Breast epithelium (tissue), 3 donors: ENCODE results near the gene LHFPL5.

Experiments
- POLR2A ChIP-seq: fragments of 450-650 bp; IDR thresholded peaks from one replicate; pipeline ENCODE4 v1.6.1; 2016; ENCODE audit warnings: antibody characterized with exemption, mild to moderate bottlenecking, moderate library complexity
- TF ChIP-seq, protein P1 (sequence below), 3 donors: fragments of 450-650 bp; IDR thresholded peaks; one replicate each; pipeline ENCODE4 v1.5.1; 2016 to 2017; ENCODE audit warnings: antibody characterized with exemption in 3 of 3, mild to moderate bottlenecking in 3 of 3, moderate library complexity in 3 of 3

DNA sequence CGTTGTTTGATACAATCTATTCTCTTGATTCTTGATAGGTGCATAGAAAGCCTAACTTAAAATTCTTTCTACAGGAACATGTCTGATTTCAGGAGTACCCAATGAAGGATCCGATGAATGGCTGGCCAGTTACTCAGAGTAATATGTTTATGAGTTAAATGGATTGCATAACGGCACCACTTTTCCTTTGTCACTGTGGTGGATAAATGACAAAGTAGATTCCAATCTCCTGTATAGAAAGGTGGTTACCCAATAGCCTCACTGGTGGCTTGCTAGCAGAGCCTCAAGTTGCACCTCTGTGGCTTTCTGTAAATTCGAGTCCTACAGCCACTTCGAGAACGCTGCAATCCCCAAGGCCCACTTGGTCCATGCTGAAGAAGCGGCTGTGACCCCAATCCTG, 28.4 kb downstream of the LHFPL5 start:
- TF ChIP-seq, protein P1, sequence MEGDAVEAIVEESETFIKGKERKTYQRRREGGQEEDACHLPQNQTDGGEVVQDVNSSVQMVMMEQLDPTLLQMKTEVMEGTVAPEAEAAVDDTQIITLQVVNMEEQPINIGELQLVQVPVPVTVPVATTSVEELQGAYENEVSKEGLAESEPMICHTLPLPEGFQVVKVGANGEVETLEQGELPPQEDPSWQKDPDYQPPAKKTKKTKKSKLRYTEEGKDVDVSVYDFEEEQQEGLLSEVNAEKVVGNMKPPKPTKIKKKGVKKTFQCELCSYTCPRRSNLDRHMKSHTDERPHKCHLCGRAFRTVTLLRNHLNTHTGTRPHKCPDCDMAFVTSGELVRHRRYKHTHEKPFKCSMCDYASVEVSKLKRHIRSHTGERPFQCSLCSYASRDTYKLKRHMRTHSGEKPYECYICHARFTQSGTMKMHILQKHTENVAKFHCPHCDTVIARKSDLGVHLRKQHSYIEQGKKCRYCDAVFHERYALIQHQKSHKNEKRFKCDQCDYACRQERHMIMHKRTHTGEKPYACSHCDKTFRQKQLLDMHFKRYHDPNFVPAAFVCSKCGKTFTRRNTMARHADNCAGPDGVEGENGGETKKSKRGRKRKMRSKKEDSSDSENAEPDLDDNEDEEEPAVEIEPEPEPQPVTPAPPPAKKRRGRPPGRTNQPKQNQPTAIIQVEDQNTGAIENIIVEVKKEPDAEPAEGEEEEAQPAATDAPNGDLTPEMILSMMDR (IDR thresholded peaks at IDR 0.05) = no peak
- TF ChIP-seq POLR2A = no peak
